ENCODE measurements around the gene MBD5. TPM values are rescaled to one million over a fixed set of nuclear protein-coding genes. Genes with fewer than 3 reads are reported as not detected.

Gene MBD5
- total RNA-seq, 1 experiment from 2014 or later, result 33.7 TPM

GRCh38 chr2:148517822-148518221 lies 496.9 kb downstream of the MBD5 start (continued):
- no peak for TF ChIP-seq AR (CRISPR knock-in tag; IDR thresholded peaks at IDR 0.05)
- TF ChIP-seq NFYB (CRISPR knock-in tag; conservative IDR thresholded peaks at IDR 0.05; ENCODE audit: low read depth), result no peak
- no peak for TF ChIP-seq NR2C2 (CRISPR knock-in tag; IDR thresholded peaks at IDR 0.05)

GRCh38 chr2:148519013-148519412 lies 498.1 kb downstream of the MBD5 start:
- H3K27ac Mint-ChIP-seq, result no peak overlapping the region
- CTCF ChIA-PET, result interaction anchor here (4.8 kb wide), 1 partner anchor 10 kb away, joined by 36 read pairs; no protein-coding TSS in a partner anchor
- POLR2A ChIA-PET, result no interaction called here
- H3K36me3 Mint-ChIP-seq, result no peaks in the 10 kb centered on the region
- H3K4me1 Mint-ChIP-seq, result peaks cover 28% of the 10 kb centered on the region
- peak; percentile 45 for DNase-seq (ENCODE audit: low spot score)
- H3K27me3 Mint-ChIP-seq (ENCODE audit: low read depth), result no peaks in the 10 kb centered on the region
- H3K9me3 Mint-ChIP-seq, result no peaks in the 10 kb centered on the region
- peak; percentile 73 for ATAC-seq
- H3K4me3 Mint-ChIP-seq, result no peak overlapping the region
- no peak for TF ChIP-seq E2F5 (CRISPR knock-in tag; IDR thresholded peaks at IDR 0.05)
- TF ChIP-seq SOX15 (CRISPR knock-in tag; IDR thresholded peaks at IDR 0.05), result no peak
- TF ChIP-seq OVOL2 (CRISPR knock-in tag; IDR thresholded peaks at IDR 0.05; ENCODE audit: borderline replicate concordance), result no peak
- TF ChIP-seq GRHL2 (CRISPR knock-in tag; IDR thresholded peaks at IDR 0.05; ENCODE audit: insufficient replicate concordance, severe bottlenecking), result no peak
- 0 out of 2 replicates have a peak, but pooled peaks have one; percentile 48 for TF ChIP-seq ZSCAN18 (CRISPR knock-in tag; IDR thresholded peaks at IDR 0.05)
- TF ChIP-seq TEAD1 (CRISPR knock-in tag; IDR thresholded peaks at IDR 0.05), result peak; percentile 64; the same call in 1 of the 2 replicates
- TF ChIP-seq USF2 (CRISPR knock-in tag; IDR thresholded peaks at IDR 0.05), result no peak
- TF ChIP-seq ZNF281 (CRISPR knock-in tag; IDR thresholded peaks at IDR 0.05), result no peak
- TF ChIP-seq CREB1 (CRISPR knock-in tag; IDR thresholded peaks at IDR 0.05), result no peak
- no peak for TF ChIP-seq ATF1 (CRISPR knock-in tag; IDR thresholded peaks at IDR 0.05)
- no peak for TF ChIP-seq USF1 (CRISPR knock-in tag; IDR thresholded peaks at IDR 0.05)
- TF ChIP-seq CREM (CRISPR knock-in tag; IDR thresholded peaks at IDR 0.05), result no peak
- TF ChIP-seq ZNF423 (CRISPR knock-in tag; IDR thresholded peaks at IDR 0.05), result peak; percentile 95
- no peak for TF ChIP-seq PREB (CRISPR knock-in tag; IDR thresholded peaks at IDR 0.05; ENCODE audit: borderline replicate concordance)
- no peak for TF ChIP-seq TP53 (CRISPR knock-in tag; IDR thresholded peaks at IDR 0.05)
- TF ChIP-seq ZNF317 (CRISPR knock-in tag; IDR thresholded peaks at IDR 0.05; ENCODE audit: borderline replicate concordance, low read depth), result no peak
- TF ChIP-seq MYBL2 (CRISPR knock-in tag; IDR thresholded peaks at IDR 0.05), result no peak
- TF ChIP-seq ZNF263 (CRISPR knock-in tag; IDR thresholded peaks at IDR 0.05; ENCODE audit: low read depth), result no peak
- no peak for TF ChIP-seq STAT6 (CRISPR knock-in tag; conservative IDR thresholded peaks at IDR 0.05; ENCODE audit: low read depth)
- TF ChIP-seq ETV6 (CRISPR knock-in tag; IDR thresholded peaks at IDR 0.05), result peak; percentile 20; the same call in 1 of the 2 replicates
- TF ChIP-seq CBFB (CRISPR knock-in tag; IDR thresholded peaks at IDR 0.05; ENCODE audit: low read depth), result no peak
